Stimulated activated CD8-positive, alpha-beta memory T cell treated with anti-CD3 and anti-CD28 coated beads, Interleukin-12 subunit alpha, Interleukin-12 subunit beta, amount 100 ng/mL, for 4 hours (primary cell): ENCODE results near the gene ZNF607.
"Not testable (repeated sequence)": the region's sequence is repeated elsewhere in the genome, so short reads cannot be mapped to it uniquely, and the experiment has no call there.

Experiments used
- DNase-seq: peaks from one replicate; pipeline ENCODE4 v3.0.0-alpha.2; 2020; ENCODE audit warnings: low read depth

ZNF607 gene

GRCh38 chr19:37719111-37719926 is at the start of gene ZNF607:
TSS of gene ZNF607 (minus strand) at chr19:37719761. CDS start at chr19:37711618, 8,143 bp downstream.
- DNase-seq = peak; percentile 70

- DNase-seq = no peak
These were observed 43.9 kb upstream of the ZNF607 start for GRCh38 chr19:37763488-37763887.

- not testable (repeated sequence) for DNase-seq
These were observed 38.1 kb upstream of the ZNF607 start for GRCh38 chr19:37757683-37758082.

GRCh38 chr19:37738371-37738770 is 18.8 kb upstream of the ZNF607 start:
- no peak for DNase-seq

- DNase-seq = no peak
These were observed 5.6 kb upstream of the ZNF607 start for GRCh38 chr19:37725181-37725580.

- DNase-seq = no peak
These were observed 335 bp upstream of the ZNF607 start for GRCh38 chr19:37719927-37720265.

- no peak for DNase-seq
These were observed 1.3 kb downstream of the ZNF607 start for GRCh38 chr19:37718304-37718703.

GRCh38 chr19:37716140-37716539 is 3.4 kb downstream of the ZNF607 start:
- no peak for DNase-seq

GRCh38 chr19:37706052-37706605 is 13.4 kb downstream of the ZNF607 start:
- no peak for DNase-seq

- no peak for DNase-seq
These were observed 20.5 kb downstream of the ZNF607 start for GRCh38 chr19:37699057-37699456.

GRCh38 chr19:37698216-37698615 is 21.3 kb downstream of the ZNF607 start:
- DNase-seq = no peak

- no peak for DNase-seq
These were observed 24.2 kb downstream of the ZNF607 start for GRCh38 chr19:37695144-37695899.

GRCh38 chr19:37692956-37693620 is 26.5 kb downstream of the ZNF607 start:
- DNase-seq = no peak

- DNase-seq = peak; percentile 66
These were observed 27.6 kb downstream of the ZNF607 start for GRCh38 chr19:37691881-37692504.

GRCh38 chr19:37683520-37683919 is 36.0 kb downstream of the ZNF607 start:
- DNase-seq = no peak

- DNase-seq = no peak
These were observed 50.1 kb downstream of the ZNF607 start for GRCh38 chr19:37669450-37669914.

GRCh38 chr19:37657157-37657556 is 62.4 kb downstream of the ZNF607 start:
- DNase-seq = not testable (repeated sequence)

- DNase-seq = peak; percentile 66
These were observed 63.7 kb downstream of the ZNF607 start for GRCh38 chr19:37655689-37656371.

- DNase-seq = peak; percentile 59
These were observed 64.3 kb downstream of the ZNF607 start, which contains the start of gene ZFP30 for GRCh38 chr19:37655301-37655688. TSS of gene ZFP30 (minus strand) at chr19:37655465. CDS start at chr19:37647822, 7,643 bp downstream.

- DNase-seq = no peak
These were observed 64.8 kb downstream of the ZNF607 start for GRCh38 chr19:37654629-37655300.

- DNase-seq = no peak
These were observed 65.4 kb downstream of the ZNF607 start for GRCh38 chr19:37654118-37654517.
